GM12878 (cell line): ENCODE measurements around the gene PGRMC2. TPM values are rescaled to one million over a fixed set of nuclear protein-coding genes. Genes with fewer than 3 reads are reported as not detected.

Source experiments
- ATAC-seq: fragments of 200-7000 bp; cut with Tn5 transposase; 3 replicates; pipeline ENCODE4 v1.9.1; 2020; ENCODE audit warnings: mild to moderate bottlenecking, moderate library complexity
- BruUV-seq: library from RNA; stranded (reverse); fragments of 400-500 nt; replicated peaks from 2 replicates; lab custom pipeline; 2021; lab: Mats Ljungman, UMichigan
- CTCF ChIA-PET: fragments of 300-600 bp; sonication (Branson Sonifier 250); formaldehyde crosslinking; extraction: SDS; loops from one replicate; lab custom pipeline; 2021; ENCODE audit warnings: inconsistent platforms; lab: Yijun Ruan, JAX
- POLR2A ChIA-PET: fragments of 350-600 bp; formaldehyde crosslinking; extraction: SDS; loops from one replicate; lab custom pipeline; 2021; ENCODE audit warnings: inconsistent platforms; lab: Charles Lee
- RAD21 ChIA-PET: fragments of 300-600 bp; sonication (Branson Sonifier 250); formaldehyde crosslinking; loops from one replicate; lab custom pipeline; 2023; ENCODE audit warnings: antibody characterized with exemption; ENCODE audit not compliant: unreplicated experiment; lab: Charles Lee
- SMC1A ChIA-PET: fragments of 300-600 bp; sonication (Branson Sonifier 250); formaldehyde crosslinking; loops from one replicate; lab custom pipeline; 2023; ENCODE audit not compliant: unreplicated experiment, uncharacterized antibody; lab: Charles Lee
- DNase-seq: peaks from one replicate; pipeline ENCODE4 v3.0.0-alpha.2; 2011; ENCODE audit warnings: low read depth, low spot score
- FAIRE-seq: peaks from 3 replicates; lab custom pipeline; 2011; peaks lifted over from hg19 to GRCh38; lab: Jason Lieb, UNC
- H2AFZ ChIP-seq: 2 replicates; pipeline ENCODE4 v1.6.0; 2011; ENCODE audit warnings: low read depth, low read length, control low read depth; ENCODE audit not compliant: control insufficient read depth
- H3K27ac ChIP-seq: 2 replicates; pipeline ENCODE4 v1.5.1; 2011; ENCODE audit warnings: control low read depth; ENCODE audit not compliant: control insufficient read depth, insufficient read depth
- H3K27me3 ChIP-seq, 2 experiments: replicated peaks in 1 of 2; 2 replicates each; pipeline versions ENCODE4 v1.6.0 to v1.6.1; 2011; ENCODE audit warnings: low read length in 1 of 2; ENCODE audit not compliant: control insufficient read depth in 2 of 2, insufficient read depth in 2 of 2
- H3K36me3 ChIP-seq, 2 experiments: 2 replicates each; pipeline ENCODE4 v1.5.1; 2011; ENCODE audit warnings: low read length in 1 of 2; ENCODE audit not compliant: control insufficient read depth in 2 of 2, insufficient read depth in 2 of 2
- H3K4me1 ChIP-seq: 2 replicates; pipeline ENCODE4 v1.6.1; 2011; ENCODE audit warnings: mild to moderate bottlenecking, low read length, moderate library complexity, mixed read lengths; ENCODE audit not compliant: control insufficient read depth, insufficient read depth
- H3K4me2 ChIP-seq: 2 replicates; pipeline ENCODE4 v1.6.0; 2011; ENCODE audit warnings: control low read depth; ENCODE audit not compliant: control insufficient read depth, insufficient read depth
- H3K4me3 ChIP-seq: fragments of 200-600 bp; sonication (generic); 2 replicates; pipeline ENCODE4 v1.5.1; 2016
- H3K79me2 ChIP-seq: 2 replicates; pipeline ENCODE4 v1.6.0; 2011; ENCODE audit warnings: low read length; ENCODE audit not compliant: control insufficient read depth, insufficient read depth
- H3K9ac ChIP-seq: 2 replicates; pipeline ENCODE4 v1.8.0; 2011; ENCODE audit warnings: low read length, control low read depth, mixed read lengths; ENCODE audit not compliant: control insufficient read depth, insufficient read depth
- H3K9me3 ChIP-seq: replicated peaks from 3 replicates; pipeline ENCODE4 v1.5.1; 2011; ENCODE audit warnings: mild to moderate bottlenecking, low read length; ENCODE audit not compliant: control insufficient read depth, insufficient read depth
- H4K20me1 ChIP-seq: 2 replicates; pipeline ENCODE4 v1.6.0; 2011; ENCODE audit not compliant: control insufficient read depth, insufficient read depth
- CEBPB ChIP-seq, 2 experiments: fragments of 150-350 bp in 1 of 2; IDR thresholded peaks; 2 replicates each; pipeline ENCODE4 v1.6.1; 2012 to 2014; ENCODE audit warnings: low read depth in 2 of 2, low read length in 2 of 2, borderline replicate concordance in 1 of 2, inconsistent platforms in 1 of 2
- CREM ChIP-seq: IDR thresholded peaks from 2 replicates; pipeline ENCODE4 v1.6.1; 2014; ENCODE audit warnings: antibody characterized with exemption, low read depth
- DPF2 ChIP-seq: fragments of 450-650 bp; IDR thresholded peaks from 2 replicates; pipeline ENCODE4 v1.6.1; 2017; ENCODE audit warnings: mild to moderate bottlenecking
- EED ChIP-seq: sonication (generic); IDR thresholded peaks from 2 replicates; pipeline ENCODE4 v1.6.1; 2016; ENCODE audit warnings: antibody characterized with exemption, low read depth
- HCFC1 ChIP-seq: fragments of 150-350 bp; IDR thresholded peaks from 2 replicates; pipeline ENCODE4 v1.6.1; 2014; ENCODE audit warnings: low read length
- JUND ChIP-seq: IDR thresholded peaks from 2 replicates; pipeline ENCODE4 v1.6.1; 2012; ENCODE audit warnings: low read depth, mild to moderate bottlenecking, low read length, improper control_type of control experiment, moderate library complexity
- NR2C2 ChIP-seq: IDR thresholded peaks from 2 replicates; pipeline ENCODE4 v1.6.1; 2011; ENCODE audit warnings: borderline replicate concordance, low read depth; ENCODE audit not compliant: control insufficient read depth, insufficient read length
- RAD21 ChIP-seq: IDR thresholded peaks from 2 replicates; pipeline ENCODE4 v1.6.1; 2011; ENCODE audit warnings: mild to moderate bottlenecking, low read depth, low read length, moderate library complexity; ENCODE audit not compliant: insufficient read depth
- SIX5 ChIP-seq: IDR thresholded peaks from 2 replicates; pipeline ENCODE4 v1.6.1; 2011; ENCODE audit warnings: mild to moderate bottlenecking, low read depth, low read length, moderate library complexity; ENCODE audit not compliant: severe bottlenecking
- SREBF2 ChIP-seq: IDR thresholded peaks from 2 replicates; pipeline ENCODE4 v1.6.1; 2012; ENCODE audit warnings: mild to moderate bottlenecking, low read length
- SRF ChIP-seq, 2 experiments: IDR thresholded peaks; 2 replicates each; pipeline ENCODE4 v1.6.1; 2011; ENCODE audit warnings: low read depth in 2 of 2, low read length in 2 of 2, mild to moderate bottlenecking in 1 of 2, moderate library complexity in 1 of 2
- TAF1 ChIP-seq: IDR thresholded peaks from 2 replicates; pipeline ENCODE4 v1.6.1; 2011; ENCODE audit warnings: mild to moderate bottlenecking, low read depth, low read length, borderline replicate concordance
- TCF7 ChIP-seq: IDR thresholded peaks from 2 replicates; pipeline ENCODE4 v1.6.1; 2014; ENCODE audit warnings: antibody characterized with exemption, borderline replicate concordance
- USF1 ChIP-seq: IDR thresholded peaks from 2 replicates; pipeline ENCODE4 v1.6.1; 2011; ENCODE audit warnings: borderline replicate concordance, low read depth, mild to moderate bottlenecking, moderate library complexity, mixed read lengths, low read length; ENCODE audit not compliant: insufficient read depth; ENCODE audit errors: extremely low read length
- WRNIP1 ChIP-seq: IDR thresholded peaks from 2 replicates; pipeline ENCODE4 v1.6.1; 2011; ENCODE audit warnings: low read depth, low read length, improper control_type of control experiment, borderline replicate concordance
- YBX1 ChIP-seq: fragments of 450-650 bp; IDR thresholded peaks from 2 replicates; pipeline ENCODE4 v1.6.1; 2016; ENCODE audit warnings: antibody characterized with exemption
- ZNF622 ChIP-seq: fragments of 450-650 bp; IDR thresholded peaks from 2 replicates; pipeline ENCODE4 v1.6.1; 2017; ENCODE audit warnings: mild to moderate bottlenecking, inconsistent platforms
- WGBS: methylation state at CpG from one replicate; pipeline ENCODE4 v1.1.6; 2016; ENCODE audit warnings: low lambda C conversion rate; ENCODE audit not compliant: insufficient replicate concordance, insufficient coverage; ENCODE audit errors: missing lambda C conversion rate; 5-methylcytosine and 5-hydroxymethylcytosine counted together
- in situ Hi-C: fragments of 300-500 bp; cut with MboI; formaldehyde crosslinking; loops from 9 replicates; pipeline ENCODE4 v1.14.3; 2018; ENCODE audit warnings: mixed read lengths
- intact Hi-C: fragments of 100-400 bp; cut with micrococcal nuclease; formaldehyde crosslinking; loops from one replicate; pipeline ENCODE4 v1.14.2; 2022; ENCODE audit not compliant: unreplicated experiment
- polyA plus RNA-seq, 11 experiments: library from polyadenylated mRNA; depleted of rRNA in 4 of 11; unstranded in 6 of 11; stranded (reverse) in 5 of 11; fragments of >200 nt; fragmentation: Nextera tagmentation in 4 of 11; fragmentation: Illumina TruSeq in 1 of 11; extraction: Ambion mirVana in 4 of 11; extraction: Trizol in 1 of 11; gene quantifications; 1 replicate in 1 of 11; 2 replicates in 10 of 11; pipeline versions ENCODE4 v1.2.1 to v1.2.3, GENCODE V29; 2011 to 2016; ENCODE audit warnings: inconsistent platforms in 2 of 11, missing spikeins in 2 of 11, low read depth in 1 of 11
- total RNA-seq, 4 experiments: library from RNA; depleted of rRNA in 3 of 4; stranded (reverse); fragments of >200 nt in 3 of 4; fragmentation: Illumina TruSeq in 1 of 4; extraction: Trizol in 1 of 4; gene quantifications; 2 replicates each; pipeline versions ENCODE4 v1.2.1 to v1.2.3, GENCODE V29; 2013 to 2021
- TF ChIP-seq, protein P1 (sequence below): fragments of 450-650 bp; IDR thresholded peaks from 2 replicates; pipeline ENCODE4 v1.6.1; 2016; ENCODE audit warnings: mild to moderate bottlenecking

PGRMC2 gene
- total and polyA plus RNA-seq, 10 of the 15 experiments (the other 5 are each of a cell fraction or from before 2014, with no cell fraction given): 6.3 to 38.4 (median 12.0) TPM

- no peak for TF ChIP-seq USF1
- TF ChIP-seq HCFC1: no peak
- no peak for TF ChIP-seq TCF7
- TF ChIP-seq YBX1: no peak
- TF ChIP-seq NR2C2: no peak
- no peak for TF ChIP-seq CREM
- no peak for TF ChIP-seq RAD21
- no peak for TF ChIP-seq TAF1
- TF ChIP-seq, protein P1, sequence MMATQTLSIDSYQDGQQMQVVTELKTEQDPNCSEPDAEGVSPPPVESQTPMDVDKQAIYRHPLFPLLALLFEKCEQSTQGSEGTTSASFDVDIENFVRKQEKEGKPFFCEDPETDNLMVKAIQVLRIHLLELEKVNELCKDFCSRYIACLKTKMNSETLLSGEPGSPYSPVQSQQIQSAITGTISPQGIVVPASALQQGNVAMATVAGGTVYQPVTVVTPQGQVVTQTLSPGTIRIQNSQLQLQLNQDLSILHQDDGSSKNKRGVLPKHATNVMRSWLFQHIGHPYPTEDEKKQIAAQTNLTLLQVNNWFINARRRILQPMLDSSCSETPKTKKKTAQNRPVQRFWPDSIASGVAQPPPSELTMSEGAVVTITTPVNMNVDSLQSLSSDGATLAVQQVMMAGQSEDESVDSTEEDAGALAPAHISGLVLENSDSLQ: no peak
- TF ChIP-seq ZNF622: no peak
- TF ChIP-seq SREBF2: no peak
- TF ChIP-seq JUND: no peak
- TF ChIP-seq, all 136 proteins: peak for 0
Observed at GRCh38 chr4:128295255-128295654, 7.6 kb upstream of the PGRMC2 start (continued).

DNA sequence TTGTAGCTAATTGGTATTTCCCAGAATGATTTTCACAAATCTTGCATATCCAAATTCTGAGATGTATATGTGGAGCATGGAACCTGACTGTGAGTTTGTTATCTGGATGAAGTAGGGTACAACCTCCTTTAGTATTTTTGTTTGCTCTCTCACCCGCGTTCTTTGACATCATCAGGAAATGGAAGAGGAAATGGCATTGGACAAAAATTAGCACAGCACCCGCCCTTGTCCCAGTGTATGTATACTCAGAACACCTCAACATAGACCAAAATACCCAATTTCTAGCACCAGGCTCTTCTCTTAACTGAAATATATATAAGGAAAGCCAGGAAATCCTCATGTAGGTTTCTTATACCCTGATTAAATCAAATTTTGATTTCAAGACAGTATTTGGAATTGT, 6.9 kb upstream of the PGRMC2 start:
- Histone ChIP-seq H3K27ac (no peak overlapping the region), H3K4me3 (no peak overlapping the region), H3K27me3 (no peaks in the 10 kb centered on the region), H3K4me1 (no peaks in the 10 kb centered on the region), H4K20me1 (no peaks in the 10 kb centered on the region), H3K79me2 (no peaks in the 10 kb centered on the region), H3K36me3 (no peaks in the 10 kb centered on the region), H3K4me2 (no peak overlapping the region), H3K9me3 (no peaks in the 10 kb centered on the region), H2AFZ (no peak overlapping the region), H3K9ac (no peak overlapping the region)
- FAIRE-seq: no peak
- no peak for DNase-seq
- RAD21 ChIA-PET: no interaction called here
- CTCF ChIA-PET: interaction anchor here (0.8 to 1.0 kb wide), 2 partner anchors 22 to 468 kb away, joined by 3 read pairs; no protein-coding TSS in a partner anchor
- intact Hi-C loops: no loop called here
- SMC1A ChIA-PET: no interaction called here
- 62% methylated on average over 3 of the region's 3 CpGs for WGBS
- TF ChIP-seq DPF2: no peak
- TF ChIP-seq CEBPB (IDR thresholded peaks at IDR 0.05; ENCODE audit: borderline replicate concordance in 1 of 2, low read depth in 2 of 2, low read length in 2 of 2): no peak
- no peak for TF ChIP-seq EED
- TF ChIP-seq WRNIP1: no peak
- no peak for TF ChIP-seq SIX5
- no peak for TF ChIP-seq SRF (IDR thresholded peaks at IDR 0.05; ENCODE audit: low read depth in 2 of 2, low read length in 2 of 2)
- BruUV-seq: no TSS peak
- POLR2A ChIA-PET: no interaction called here
- in situ Hi-C loops: no loop called here
- ATAC-seq: no peak
